ENCODE measurements around the gene PHF19. TPM values are rescaled to one million over a fixed set of nuclear protein-coding genes. Genes with fewer than 3 reads are reported as not detected.

Gene PHF19
- 43.4 TPM for polyA plus RNA-seq (ENCODE audit: insufficient read length)
- long read RNA-seq, donor 1, transcript PHF19-201 (5 exons, 836 nt): major isoform, 5 of 5 reads
- long read RNA-seq, donor 1, partial matches to known transcripts: 0 of 5 reads
- long read RNA-seq, donor 1, other reads (novel, unspliced or antisense): 0 of 5 reads
- long read RNA-seq, donor 2, full-length matches to known transcripts: 3 of 3 reads
- long read RNA-seq, donor 2, partial matches to known transcripts: 0 of 3 reads
- long read RNA-seq, donor 2, other reads (novel, unspliced or antisense): 0 of 3 reads
- long read RNA-seq, donor 3, full-length matches to known transcripts: 4 of 4 reads
- long read RNA-seq, donor 3, partial matches to known transcripts: 0 of 4 reads
- long read RNA-seq, donor 3, other reads (novel, unspliced or antisense): 0 of 4 reads
- long read RNA-seq, donor 4: 0 reads
- long read RNA-seq, donor 5, full-length matches to known transcripts: 5 of 5 reads
- long read RNA-seq, donor 5, partial matches to known transcripts: 0 of 5 reads
- long read RNA-seq, donor 5, other reads (novel, unspliced or antisense): 0 of 5 reads
- long read RNA-seq, donor 6, full-length matches to known transcripts: 5 of 5 reads
- long read RNA-seq, donor 6, partial matches to known transcripts: 0 of 5 reads
- long read RNA-seq, donor 6, other reads (novel, unspliced or antisense): 0 of 5 reads
- long read RNA-seq, donor 7, partial matches to known transcripts: 0 of 3 reads
- long read RNA-seq, donor 7, other reads (novel, unspliced or antisense): 0 of 3 reads
- long read RNA-seq, donor 8, partial matches to known transcripts: 0 of 1 reads
- long read RNA-seq, donor 8, other reads (novel, unspliced or antisense): 0 of 1 reads

DNA sequence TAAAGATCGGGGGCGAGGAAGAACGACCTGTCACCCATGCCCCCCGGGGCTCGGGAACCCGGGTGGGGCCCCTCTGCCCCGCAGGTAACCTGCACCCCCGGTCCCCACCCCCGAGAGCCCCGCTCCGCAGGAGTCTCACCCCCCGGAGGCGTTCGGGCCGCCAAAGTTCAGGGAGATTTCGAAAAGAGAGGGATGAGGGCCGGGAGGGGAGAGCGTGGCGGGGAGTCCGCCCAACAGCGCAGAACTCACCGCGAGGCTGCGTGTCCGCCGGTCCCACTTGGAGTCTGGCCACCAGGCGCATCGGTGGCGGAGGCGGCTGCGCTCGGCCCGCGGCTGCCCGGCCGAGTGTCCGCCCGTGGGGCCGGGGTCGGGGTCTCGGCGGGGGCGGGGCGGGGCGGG, at the start of gene PHF19:
Gene PHF19 (minus strand): TSS at position 347 of the 399 bp plus-strand sequence. CDS start 2,447 bp downstream, outside the sequence.
- no peak for DNase-seq

DNA sequence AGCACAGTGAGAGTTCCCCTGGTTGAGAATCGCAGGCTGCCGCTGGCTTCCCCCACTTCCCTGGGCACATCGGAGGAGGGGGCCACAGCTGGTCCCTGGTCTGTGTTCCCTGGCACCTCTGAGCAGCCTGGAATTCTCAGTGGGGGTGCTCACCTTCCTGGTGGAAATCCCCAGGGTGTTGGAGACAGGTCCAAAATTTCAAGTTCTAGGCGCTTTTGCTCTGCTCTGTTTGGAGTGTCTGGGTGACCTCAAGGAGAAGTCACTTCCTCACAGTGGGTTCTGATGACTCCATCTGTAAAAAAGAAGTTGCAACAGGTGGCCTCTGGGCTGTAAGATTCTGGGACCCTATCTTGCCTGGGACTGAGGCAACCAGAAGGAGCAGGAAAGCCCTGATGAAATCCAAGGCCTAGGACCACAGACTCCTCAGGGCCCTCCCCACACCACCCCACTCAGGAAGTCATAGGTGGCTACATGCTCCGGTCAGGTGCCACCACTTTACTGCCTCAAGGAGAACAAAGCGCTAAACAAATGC, 49.5 kb upstream of the PHF19 start, which contains the start of gene TRAF1:
Gene TRAF1 (minus strand): TSS at position 400 of the 532 bp plus-strand sequence. CDS start 721 bp downstream, outside the sequence.
- no peak for DNase-seq

DNA sequence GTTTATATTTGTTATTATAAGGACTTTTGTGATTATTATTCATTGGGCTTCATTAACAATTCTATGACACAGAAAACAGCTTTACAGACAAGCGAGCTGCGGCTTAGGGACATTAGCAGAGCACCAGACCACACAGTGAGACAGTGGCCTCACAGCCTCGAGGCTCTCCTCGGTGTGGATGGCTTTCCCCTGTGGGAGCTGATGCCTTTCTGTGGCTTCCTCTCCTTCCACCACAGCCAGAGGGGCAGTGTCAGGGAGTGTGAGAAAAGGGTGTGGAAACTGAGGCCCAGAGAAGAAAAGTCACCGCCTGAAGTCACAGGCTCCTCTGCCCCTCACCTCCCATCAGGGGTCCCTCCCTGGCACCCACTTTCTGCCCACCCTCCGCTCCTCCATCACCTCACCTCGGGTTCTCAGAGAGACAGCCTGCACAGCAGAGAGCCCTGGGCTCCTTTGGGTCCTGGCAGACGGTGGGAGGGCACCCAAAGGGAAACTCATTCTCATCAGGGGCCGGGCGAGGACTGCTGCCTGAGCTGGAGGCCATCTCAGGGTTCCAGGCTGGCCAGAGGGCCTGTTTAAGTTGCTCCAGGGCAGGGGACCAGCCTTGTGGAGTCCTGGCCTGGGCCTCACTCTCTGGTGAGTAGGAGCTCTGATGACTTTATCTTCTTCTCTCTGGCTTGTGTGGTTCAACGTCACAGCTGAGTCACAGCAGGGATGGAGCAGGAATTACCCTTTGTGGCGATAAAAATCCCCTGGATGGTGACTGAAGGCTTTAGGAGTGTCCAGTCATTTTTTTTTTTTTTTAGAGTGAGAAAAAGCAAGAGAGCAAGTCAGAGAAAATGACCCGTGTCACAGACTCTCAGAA, 48.8 kb upstream of the PHF19 start:
- DNase-seq: no peak

GRCh38 chr9:120924698-120925534, 47.9 kb upstream of the PHF19 start:
- no peak for DNase-seq

- DNase-seq: no peak
These were observed 46.8 kb upstream of the PHF19 start for GRCh38 chr9:120923620-120924328.

GRCh38 chr9:120922404-120923195, 45.6 kb upstream of the PHF19 start:
- no peak for DNase-seq

- no peak for DNase-seq
These were observed 44.7 kb upstream of the PHF19 start for GRCh38 chr9:120921661-120922181.

DNA sequence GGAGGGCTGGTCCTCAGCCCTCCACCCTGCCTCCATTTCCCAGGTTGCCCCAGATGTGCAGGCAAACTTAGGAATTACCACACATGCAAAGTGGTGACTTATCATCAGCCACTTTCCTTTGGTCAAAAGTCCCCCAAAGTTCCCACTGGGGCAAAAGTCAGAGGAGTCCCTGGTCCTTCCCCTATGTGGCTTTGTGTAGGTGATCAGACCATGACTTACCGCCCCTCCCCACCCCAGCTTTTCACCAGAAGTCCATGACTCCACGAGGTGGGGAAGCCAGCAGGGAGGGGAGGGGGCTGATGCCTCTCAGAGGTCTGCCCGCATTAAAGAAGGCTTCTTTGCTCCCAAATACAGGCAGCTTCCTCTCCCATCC, 43.8 kb upstream of the PHF19 start:
- no peak for DNase-seq

GRCh38 chr9:120919843-120920805, 43.1 kb upstream of the PHF19 start:
- DNase-seq: no peak

DNA sequence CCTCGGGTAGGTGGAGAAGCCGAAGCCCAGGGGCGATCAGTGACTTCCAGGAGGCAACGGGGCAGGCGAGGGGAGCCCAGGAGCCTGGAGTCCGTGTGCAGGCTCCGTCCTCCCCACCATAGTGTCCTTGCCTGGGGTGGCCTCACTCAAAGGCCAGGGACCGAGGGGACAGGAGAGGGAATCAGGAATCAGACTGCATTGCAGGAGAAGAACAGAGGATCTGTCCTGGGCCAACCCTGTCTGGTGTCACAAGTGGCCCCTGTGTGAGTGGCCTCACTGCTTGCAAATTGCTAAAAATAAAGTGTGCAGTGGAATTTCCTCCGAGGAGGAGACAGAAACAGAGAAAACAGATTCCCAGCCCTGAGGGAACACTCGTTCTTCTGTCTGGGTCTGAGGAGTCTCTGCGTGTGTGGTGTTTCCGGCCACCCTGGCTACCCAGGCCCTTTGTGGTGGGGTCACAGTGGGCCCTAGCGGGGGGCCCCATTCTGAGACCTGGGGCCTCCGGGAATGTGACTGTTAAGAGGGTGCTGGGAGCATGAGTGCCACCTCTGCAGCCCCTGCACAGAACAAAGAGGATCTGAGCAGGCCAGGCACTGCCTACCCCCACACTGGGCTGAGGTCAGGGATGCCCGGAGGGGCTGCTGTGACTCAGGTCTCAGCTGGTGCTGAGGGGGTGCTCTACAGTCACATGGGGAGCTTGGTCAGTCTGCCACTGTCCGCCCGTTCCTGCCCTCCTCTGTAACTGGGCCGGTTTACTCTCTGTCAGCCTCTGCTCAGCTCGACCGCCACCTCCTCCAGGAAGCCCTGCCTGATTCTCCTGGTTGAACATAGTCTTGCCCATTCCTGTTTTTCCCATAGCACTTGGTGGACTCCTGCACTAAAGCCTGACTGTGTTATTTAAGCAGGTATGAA, 42.2 kb upstream of the PHF19 start:
- DNase-seq: no peak

GRCh38 chr9:120917929-120918762, 41.2 kb upstream of the PHF19 start:
- no peak for DNase-seq

GRCh38 chr9:120916991-120917880, 40.2 kb upstream of the PHF19 start:
- DNase-seq: no peak

DNA sequence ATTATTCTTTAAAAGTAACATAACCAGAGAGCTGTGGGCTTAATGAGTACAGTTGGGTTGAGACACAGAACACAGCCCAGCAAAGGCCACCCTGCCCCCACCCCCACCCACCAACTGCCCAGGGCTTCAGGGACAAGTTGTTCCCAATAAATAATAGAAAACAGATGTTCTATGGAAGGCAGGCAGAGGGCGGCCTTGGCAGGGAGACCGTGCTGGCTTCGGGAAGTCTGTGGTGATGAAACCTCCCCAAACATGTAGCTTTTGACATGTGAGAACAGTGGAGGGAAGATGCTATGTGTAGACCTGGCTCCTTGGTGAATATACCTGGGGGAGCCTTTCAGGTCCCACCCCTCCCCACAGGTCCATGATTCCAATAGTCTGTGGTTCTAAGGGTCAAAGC, 39.6 kb upstream of the PHF19 start:
- no peak for DNase-seq

DNA sequence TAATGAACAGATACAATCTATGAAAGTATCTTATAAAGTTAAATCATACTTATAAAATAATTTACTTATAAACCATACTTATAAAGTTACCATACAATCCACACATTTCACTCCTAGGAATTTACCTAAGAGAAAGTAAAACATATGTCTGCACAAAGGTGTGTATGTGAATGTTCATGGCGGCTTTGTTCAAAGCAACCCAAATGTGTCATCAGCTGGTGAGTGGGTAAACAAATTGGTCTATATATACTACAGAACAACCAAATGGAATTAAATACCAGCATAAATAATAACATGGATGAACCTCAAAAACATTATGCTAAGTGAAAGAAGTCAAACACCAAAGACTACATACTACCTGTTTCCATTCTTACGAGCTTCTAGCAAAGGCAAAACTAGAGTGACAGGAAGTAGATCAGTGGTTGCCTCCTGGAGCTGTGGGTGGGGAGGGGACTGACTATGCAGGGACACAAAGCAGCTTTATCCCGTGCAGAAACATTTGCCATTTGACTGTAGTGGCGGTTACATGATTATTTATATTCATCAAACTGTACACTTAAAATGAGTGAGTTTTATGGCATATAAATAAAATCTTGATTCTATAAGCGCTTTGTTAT, 39.0 kb upstream of the PHF19 start:
- no peak for DNase-seq
